Nucleus accumbens (tissue), 56 donors: ENCODE data around the gene MYO3A.
A peak's percentile ranks its signal among the peaks of the same experiment; 100 is the strongest.
"Not testable (repeated sequence)": the region's sequence is repeated elsewhere in the genome, so short reads cannot be mapped to it uniquely, and the experiment has no call there.

Experiments used
- DNase-seq, 56 donors: peaks; one replicate each; lab custom pipeline; 2025; lab: John Stamatoyannopoulos, UW

Gene MYO3A

GRCh38 chr10:25978771-25979170 lies 44.7 kb downstream of the MYO3A start:
- no peak for DNase-seq

DNA sequence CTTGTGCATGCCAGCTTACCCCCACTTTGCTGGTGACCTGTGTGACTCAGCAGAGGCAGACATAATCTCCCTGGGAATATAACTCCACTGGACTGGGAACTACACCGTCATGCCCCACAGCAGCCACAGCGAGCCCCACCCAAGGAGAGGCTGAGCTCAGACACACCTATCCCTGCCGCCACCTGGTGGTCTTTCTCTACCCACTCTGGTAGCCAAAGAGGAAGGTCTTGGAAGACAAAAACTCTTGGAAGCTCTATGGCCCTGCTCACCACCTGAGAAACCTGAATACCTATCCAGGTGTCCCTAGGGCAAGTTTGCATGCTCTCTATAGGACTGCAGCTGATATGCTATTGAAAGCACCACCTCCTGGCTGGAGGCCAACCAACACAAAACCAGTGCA lies 48.1 kb downstream of the MYO3A start:
- no peak for DNase-seq

GRCh38 chr10:25988583-25988982 lies 54.6 kb downstream of the MYO3A start:
- no peak for DNase-seq

GRCh38 chr10:25989951-25990350 lies 55.9 kb downstream of the MYO3A start:
- DNase-seq, result no peak

- peak in 3 of 56 donors; percentile 1 to 19 (median 11) for DNase-seq
Measured at GRCh38 chr10:25999295-25999981, 65.4 kb downstream of the MYO3A start.

DNA sequence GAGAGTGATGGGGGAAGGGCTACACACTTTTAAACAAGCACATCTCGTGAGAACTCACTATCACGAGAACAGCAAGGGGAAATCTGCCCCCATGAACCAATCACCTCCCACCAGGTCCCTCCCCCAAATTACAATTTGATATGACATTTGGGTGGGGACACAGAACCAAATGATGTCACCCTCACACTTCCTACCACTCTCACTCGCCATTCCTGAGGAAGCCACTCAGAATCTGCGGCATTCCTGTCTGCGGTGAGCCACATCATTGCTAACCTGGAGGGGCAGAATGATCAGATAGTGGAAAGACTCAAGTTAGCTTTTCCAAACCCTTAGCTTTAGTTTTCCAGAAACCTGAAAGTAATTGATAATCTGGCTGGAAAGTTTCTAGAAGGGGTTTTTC lies 66.9 kb downstream of the MYO3A start:
- no peak for DNase-seq

GRCh38 chr10:26002466-26002865 lies 68.4 kb downstream of the MYO3A start:
- peak in 3 of 56 donors; percentile 0 to 22 (median 2) for DNase-seq

DNA sequence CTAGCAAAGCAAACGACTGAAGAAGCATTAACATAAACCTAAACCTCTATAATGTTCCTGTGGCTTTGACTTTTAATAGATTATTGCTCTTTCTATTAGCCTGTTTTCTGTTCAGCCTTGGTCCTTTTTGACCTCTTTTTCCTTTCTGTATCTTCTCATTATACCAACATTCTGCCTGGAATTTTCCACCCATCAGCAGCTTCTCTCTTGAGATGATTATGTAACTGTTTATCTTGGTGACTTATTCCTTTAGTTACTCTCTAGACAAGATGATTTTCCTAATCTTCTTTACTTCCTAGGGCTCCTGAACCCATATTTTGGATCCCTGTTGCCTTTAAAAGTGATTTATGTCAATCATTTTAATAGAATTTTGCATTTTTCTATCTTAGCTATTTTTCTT lies 81.1 kb downstream of the MYO3A start:
- no peak for DNase-seq

DNA sequence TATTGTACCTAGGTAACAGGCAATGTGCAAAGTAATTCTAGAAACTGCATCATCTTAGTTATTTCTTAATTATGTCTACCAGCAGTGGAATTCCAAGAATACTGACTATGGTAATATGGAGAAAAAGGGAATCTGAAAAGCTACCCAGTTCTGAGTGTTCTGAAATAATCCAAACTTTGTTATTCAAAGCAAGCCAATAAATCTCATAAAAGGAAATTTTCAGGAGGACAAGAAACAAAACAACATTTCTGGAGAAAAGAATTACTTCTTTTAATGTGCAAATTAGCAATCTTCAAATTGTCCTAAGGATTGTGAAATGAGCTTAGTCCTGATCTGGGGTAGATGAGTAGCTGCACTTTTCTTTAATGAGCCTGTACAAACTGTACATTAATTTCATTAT lies 88.8 kb downstream of the MYO3A start:
- DNase-seq, result no peak

DNA sequence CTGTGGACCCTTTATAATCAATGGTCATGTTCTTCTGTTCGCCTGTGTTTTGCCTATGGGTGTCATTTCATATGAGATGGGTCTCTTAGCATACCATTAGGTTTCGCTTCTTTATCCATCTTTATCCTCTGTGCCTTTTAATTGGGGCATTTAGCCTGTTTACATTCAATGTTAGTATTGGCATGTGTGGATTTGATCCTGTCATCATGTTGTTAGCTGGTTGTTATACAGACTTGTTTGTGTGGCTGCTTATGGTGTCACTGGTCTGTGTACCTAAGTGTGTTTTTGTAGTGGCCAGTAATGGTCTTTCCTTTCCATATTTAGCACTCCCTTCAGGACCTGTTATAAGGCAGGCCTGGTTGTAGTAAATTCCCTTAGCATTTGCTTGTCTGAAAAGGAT lies 90.3 kb downstream of the MYO3A start:
- DNase-seq, result no peak

GRCh38 chr10:26025523-26025922 lies 91.5 kb downstream of the MYO3A start:
- no peak for DNase-seq

DNA sequence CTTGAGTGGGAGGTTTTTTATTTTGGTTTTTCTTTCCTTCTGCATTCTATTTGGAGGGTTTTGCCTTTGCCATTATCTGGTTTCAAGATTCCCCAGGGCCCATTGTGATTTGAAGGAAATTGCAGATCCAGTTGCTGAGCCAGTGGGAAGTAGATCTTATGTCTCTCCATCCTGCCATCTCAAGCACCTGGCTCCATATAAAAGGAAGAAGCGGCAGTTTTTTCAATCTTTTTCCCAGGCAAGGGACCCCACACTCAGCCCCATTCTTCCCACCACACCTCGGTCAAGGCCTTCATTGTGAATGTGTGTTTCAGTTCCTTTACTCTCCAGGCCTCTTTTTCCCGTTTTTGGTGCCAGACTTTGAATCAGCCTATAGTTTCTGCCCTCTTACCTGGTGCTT lies 95.8 kb downstream of the MYO3A start:
- DNase-seq, result no peak

DNA sequence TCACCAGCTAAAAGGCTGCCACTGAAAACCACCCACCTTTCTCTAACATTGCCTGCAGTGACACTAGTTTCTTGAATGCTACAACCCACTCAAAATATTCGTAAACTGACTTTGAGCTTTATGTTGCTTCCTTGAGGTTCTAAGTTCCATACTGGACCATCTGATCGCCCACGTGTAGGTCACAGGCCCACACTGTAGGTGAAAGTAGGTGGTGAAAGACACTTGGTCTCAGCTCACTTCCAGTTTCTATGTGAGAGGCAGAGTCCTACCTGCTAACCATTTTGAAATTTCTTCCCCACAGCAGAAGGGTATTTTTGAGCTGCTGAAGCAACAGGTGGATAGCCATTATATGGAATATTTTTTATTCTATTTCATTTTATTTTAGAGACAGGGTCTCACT lies 97.3 kb downstream of the MYO3A start:
- no peak for DNase-seq

GRCh38 chr10:26043469-26043868 lies 109.4 kb downstream of the MYO3A start:
- DNase-seq, result no peak

DNA sequence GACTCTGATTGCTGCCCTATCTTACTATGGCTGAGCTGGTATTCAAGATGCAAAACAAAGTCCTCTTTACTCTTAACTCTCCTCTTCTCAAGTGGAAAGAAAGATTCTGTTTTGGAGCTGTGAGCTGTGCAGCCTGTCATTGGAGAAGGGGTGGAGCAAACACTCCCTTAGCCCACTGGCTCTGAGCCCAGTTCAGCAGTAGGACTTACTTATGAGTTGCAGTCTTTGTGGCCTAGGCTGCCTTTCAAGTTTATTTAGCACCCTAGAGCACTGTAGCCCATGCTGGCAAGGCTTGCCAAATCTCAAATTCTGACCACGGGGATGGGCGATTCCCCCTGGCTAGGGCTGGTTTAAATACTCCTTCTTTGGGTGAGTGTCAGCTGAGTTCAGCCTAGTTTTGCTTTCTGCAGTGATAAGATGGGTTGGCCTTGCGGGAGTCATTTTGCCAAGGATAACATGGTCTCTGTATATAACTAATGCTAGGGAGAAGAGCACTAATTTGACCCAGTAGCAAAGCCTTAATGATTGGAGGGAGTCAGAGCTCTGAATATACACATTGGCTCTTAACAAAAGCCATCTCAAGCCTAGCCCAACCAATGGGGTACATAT lies 110.2 kb downstream of the MYO3A start:
- no peak for DNase-seq

DNA sequence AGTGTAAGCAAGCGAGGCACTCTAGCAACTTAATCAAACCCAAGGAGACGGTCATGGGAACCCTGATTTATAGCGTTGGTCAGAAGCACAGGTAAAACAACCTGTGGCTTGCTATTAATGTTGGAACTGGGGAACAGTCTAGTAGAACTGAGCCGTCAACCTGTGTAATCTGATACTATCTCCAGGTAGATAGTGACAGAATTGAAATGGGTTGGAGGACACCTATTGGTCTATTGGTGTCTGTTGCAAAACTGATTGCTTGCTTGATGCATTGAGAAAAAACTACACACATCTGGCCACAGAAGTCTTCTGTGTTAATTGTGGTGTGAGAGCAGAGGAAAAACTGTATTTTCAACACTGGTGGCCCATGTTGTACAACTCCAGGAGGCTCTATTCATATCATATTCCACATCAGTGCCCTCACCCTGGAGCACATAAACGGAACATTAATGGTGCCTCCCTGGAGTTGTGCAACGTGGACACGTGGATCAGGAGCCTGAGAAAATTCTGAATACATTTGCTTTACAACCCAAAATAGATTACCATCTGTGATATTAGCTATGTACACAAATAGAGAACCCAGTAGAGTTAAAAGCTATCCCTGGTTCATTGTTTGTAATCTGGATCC lies 112.2 kb downstream of the MYO3A start:
- no peak for DNase-seq

DNA sequence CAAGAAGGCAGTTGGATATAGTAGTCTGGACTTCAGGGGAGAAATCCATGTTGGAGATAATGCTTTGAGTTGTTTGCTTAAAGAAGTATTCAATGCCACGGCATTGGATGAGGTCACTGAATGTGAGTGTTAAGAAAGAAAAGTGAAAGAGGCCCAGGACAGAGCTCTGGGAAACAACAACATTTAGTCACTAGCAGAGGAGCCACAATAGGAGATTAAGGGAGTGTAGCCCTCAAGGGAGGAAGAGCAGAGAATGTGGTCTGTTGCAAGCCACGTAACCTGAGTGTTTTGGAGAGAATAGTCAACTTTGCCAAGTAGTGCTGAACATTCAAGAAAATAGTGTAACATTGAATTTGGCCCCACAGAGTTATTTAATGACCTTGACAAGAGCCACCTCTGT lies 114.7 kb downstream of the MYO3A start:
- DNase-seq, result no peak

- no peak for DNase-seq
Measured at GRCh38 chr10:26052326-26052725, 118.3 kb downstream of the MYO3A start.

DNA sequence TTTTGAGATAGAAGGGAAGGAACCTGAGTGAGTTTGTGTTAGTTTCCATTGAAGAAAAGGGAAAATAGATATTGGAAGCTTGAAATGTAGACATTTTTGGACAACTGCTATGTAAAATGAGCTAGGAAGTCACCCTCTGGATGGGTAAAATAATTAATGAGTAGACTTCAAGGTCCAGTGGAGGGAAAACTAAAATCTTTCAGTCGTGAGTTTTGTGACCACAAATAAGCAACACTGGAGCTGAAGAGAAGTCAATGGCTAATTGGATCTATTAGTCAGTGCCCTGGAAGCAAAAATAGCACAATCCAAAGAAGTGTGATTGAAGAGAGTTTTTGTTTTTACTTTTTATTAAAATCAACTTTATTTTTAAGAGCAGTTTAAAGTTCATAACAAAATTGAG lies 123.4 kb downstream of the MYO3A start:
- DNase-seq, result no peak

- DNase-seq, result no peak
Measured at GRCh38 chr10:26064106-26064505, 130.1 kb downstream of the MYO3A start.

GRCh38 chr10:26067680-26068079 lies 133.7 kb downstream of the MYO3A start:
- DNase-seq, result no peak

DNA sequence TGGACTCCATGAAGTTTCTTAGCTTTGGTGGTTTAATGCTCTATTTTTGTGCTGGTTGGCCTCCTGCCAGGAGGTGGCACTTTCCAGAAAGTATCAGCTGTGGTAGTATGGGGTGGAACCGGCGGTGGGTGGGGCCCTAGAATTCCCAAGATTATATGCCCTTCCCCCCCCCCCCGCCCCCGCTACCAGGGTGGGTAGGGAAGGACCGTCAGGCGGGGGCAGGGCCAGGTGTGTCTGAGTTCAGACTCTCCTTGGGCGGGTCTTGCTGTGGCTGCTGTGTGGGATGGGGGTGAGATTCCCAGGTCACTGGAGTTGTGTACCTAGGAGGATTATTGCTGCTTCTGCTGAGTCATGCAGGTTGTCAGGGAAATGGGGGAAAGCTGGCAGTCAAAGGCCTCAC lies 146.9 kb downstream of the MYO3A start:
- not testable (repeated sequence) for DNase-seq
